ENCODE results near the gene DUSP7.

Gene DUSP7

GRCh38 chr3:52024765-52025452, 31.5 kb downstream of the DUSP7 start:
- DNase-seq, result no peak

GRCh38 chr3:52023860-52024764, 32.3 kb downstream of the DUSP7 start:
- no peak for DNase-seq

GRCh38 chr3:52023101-52023770, 33.1 kb downstream of the DUSP7 start:
- no peak for DNase-seq

- DNase-seq, result no peak
Measured at GRCh38 chr3:52022323-52023100, 33.9 kb downstream of the DUSP7 start.

GRCh38 chr3:52021489-52022268, 34.7 kb downstream of the DUSP7 start:
- no peak for DNase-seq

- DNase-seq, result no peak
Measured at GRCh38 chr3:52020796-52021195, 35.6 kb downstream of the DUSP7 start.

GRCh38 chr3:52019352-52020080, 36.9 kb downstream of the DUSP7 start:
- no peak for DNase-seq

- no peak for DNase-seq
Measured at GRCh38 chr3:52018319-52019000, 37.9 kb downstream of the DUSP7 start.

- no peak for DNase-seq
Measured at GRCh38 chr3:52017586-52017985, 38.8 kb downstream of the DUSP7 start.

GRCh38 chr3:52015438-52016228, 40.7 kb downstream of the DUSP7 start:
- DNase-seq, result no peak

- no peak for DNase-seq
Measured at GRCh38 chr3:52014613-52015012, 41.8 kb downstream of the DUSP7 start.

GRCh38 chr3:52013802-52014598, 42.4 kb downstream of the DUSP7 start:
- DNase-seq, result no peak

GRCh38 chr3:52012699-52013098, 43.7 kb downstream of the DUSP7 start:
- no peak for DNase-seq

- no peak for DNase-seq
Measured at GRCh38 chr3:52010431-52010830, 45.9 kb downstream of the DUSP7 start.

- DNase-seq, result no peak
Measured at GRCh38 chr3:52007291-52007690, 49.1 kb downstream of the DUSP7 start.

- no peak for DNase-seq
Measured at GRCh38 chr3:52006820-52007133, 49.6 kb downstream of the DUSP7 start.

- no peak for DNase-seq
Measured at GRCh38 chr3:52006017-52006819, 50.2 kb downstream of the DUSP7 start.

- no peak for DNase-seq
Measured at GRCh38 chr3:52005571-52005986, 50.8 kb downstream of the DUSP7 start.
